NOMO-1 (cell line): Measurements from ENCODE around the gene TMEM158.

Experiments
- DNase-seq, 2 experiments: peaks; one replicate each; lab custom pipeline; 2025; ENCODE audit not compliant: unreplicated experiment in 2 of 2; lab: John Stamatoyannopoulos, UW

TMEM158 gene

DNA sequence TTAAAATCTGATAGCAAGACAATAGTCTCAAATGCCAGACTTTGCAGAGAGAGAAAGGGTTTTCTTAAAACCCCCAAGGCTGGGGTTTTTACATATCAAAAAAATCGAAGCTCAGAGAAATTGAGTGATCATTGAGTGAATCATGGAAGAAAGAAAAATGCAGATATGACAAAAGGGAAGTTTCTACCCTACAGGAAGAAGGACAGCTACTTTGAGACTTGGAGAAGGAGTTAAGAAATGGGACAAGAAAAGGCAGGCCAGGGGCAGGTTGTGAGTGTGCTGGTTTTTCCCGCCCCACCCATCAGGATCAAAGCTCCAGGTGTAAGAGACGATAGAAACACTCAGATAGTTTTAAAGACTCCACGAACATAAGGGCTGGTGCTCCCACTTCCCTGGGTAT is 18.6 kb downstream of the TMEM158 start:
- DNase-seq: no peak

DNA sequence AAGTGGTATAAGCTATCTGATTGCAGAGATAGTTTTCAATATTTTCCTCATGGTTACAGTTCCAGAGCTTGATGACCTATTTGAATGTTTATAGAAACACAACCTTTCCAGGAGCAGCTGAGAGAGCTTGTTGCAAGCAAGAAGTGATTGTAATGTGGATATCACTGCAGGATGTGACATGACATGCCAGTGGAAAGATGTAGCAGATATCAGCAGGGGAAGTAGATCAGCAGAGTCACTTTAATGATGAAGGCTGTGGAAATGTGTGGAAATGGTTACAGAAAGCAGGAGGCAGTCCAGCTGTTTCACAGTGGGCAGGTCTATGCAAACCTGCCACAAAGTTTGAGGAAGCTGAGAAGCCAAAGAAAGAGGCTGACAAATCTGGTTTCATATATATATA is 21.0 kb downstream of the TMEM158 start:
- peak; percentile 32 to 89 for DNase-seq

DNA sequence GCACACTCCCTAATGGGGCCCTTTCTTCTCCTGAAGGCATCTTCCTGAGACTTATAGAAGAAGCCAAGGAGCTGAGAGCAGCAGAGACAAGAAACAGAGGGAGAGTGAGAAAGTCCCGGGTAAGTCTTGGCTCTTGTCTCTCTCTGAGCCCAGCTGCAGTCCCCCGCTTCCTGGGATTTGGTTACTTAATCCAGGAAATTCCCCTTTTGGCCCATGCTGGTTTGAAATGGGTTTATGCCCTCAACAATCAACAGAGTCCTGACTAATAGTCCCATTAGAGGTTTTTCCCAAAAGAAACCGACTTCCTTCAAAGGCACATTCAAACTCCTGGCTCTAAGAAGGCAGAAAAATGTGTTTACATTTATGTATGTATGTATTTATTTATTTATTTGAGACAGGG is 22.0 kb downstream of the TMEM158 start:
- DNase-seq: no peak

DNA sequence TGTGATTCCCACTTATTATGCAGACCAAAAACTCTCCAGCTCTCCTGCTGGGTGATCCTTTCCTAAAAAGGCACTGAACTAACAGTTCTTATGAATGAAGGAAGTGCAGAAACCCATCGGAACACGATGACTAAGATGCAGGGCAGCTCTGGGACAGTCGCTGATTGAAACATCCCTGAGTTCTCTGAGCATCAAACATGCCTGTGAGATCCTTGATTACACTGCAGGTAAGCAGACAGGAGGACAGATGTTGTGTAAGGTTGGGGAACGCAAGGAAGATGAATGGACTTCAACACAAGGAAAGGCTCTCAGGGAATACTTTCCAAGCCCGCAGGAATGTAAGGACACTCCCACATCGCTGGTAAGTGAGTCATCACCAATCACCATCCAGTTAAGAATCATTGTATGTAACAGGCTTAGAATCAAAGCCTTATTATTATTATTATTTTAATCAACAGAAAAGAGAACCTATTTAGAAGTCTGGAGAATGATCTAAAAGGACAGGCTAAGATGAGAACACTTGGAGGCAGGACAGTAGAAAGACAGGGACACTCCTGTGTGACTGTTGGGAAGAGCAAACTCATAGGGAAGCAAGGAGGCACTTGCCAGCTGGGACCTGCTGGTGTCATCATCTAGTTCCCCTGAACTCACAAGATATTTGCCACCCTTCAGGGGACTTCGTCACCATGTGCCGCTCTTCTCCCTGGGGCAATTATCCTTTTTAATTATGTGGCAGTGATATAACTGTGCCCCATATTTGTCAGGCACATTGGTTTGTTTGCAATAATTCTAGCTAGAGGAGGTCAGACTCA is 26.0 kb downstream of the TMEM158 start:
- DNase-seq: no peak

DNA sequence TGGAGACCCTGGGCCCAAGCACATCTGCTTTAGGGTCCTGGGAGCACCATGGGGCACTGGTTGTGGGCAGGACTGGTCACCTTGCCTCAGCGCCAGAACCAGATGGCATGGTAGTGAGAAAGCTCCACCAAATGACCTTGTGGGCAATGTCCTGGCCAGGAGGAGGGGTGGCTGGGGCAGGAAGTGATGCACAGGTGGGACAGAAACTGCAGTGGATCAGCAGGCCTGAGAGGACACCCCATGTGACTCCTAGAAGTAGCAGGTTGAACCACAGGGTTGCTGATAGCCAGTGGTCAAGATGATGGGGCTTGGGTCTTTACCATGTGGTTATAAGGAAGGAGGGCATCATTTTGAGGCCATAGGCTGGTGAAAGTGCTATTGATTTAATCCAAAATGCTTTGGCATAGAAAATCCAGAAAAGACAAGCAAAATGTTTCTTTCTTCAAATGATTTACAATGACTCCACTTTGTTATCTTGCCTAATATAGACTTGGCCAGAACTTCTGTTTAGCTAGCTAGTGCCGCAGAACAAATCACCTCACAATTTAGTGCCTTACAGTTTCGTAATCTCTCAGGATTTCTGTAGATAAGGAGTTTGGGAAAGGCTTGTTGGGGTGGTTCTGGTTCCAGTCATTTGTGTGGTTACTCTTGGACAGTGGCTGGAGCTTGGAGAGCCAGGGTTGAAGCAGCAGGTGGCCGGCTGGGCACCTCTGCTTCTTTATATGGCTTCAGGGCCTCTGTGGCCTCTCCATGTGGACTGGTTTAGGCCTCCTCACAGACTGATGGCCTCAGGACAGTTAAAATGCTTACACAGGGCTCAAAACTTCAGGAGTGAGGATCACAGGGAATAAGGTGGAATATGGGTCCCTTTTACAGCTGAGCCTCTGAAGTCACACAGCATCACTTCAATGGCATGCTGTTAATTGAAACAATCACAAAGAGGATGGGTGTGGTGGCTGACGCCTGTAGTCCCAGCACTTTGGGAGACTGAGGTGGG is 27.5 kb downstream of the TMEM158 start:
- no peak for DNase-seq

DNA sequence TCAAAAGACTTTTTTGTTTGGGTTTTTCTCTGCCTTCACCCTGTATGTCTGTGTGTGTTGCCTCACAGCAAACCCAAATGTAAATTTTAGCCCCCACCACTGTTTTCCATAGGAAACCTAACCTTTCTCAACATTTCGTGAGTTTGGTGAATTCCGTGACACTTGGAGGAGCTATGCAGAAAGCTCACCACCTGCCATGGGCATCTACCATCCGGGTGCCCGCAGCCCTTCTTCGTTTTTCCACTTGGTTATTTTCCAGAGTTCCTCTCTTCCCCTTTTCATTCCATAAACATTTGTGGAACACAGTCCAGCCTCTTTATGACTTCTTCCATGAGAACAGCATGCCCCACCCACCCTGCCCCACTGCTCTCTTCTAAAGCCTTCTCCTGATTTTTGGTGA is 31.3 kb downstream of the TMEM158 start:
- no peak for DNase-seq

DNA sequence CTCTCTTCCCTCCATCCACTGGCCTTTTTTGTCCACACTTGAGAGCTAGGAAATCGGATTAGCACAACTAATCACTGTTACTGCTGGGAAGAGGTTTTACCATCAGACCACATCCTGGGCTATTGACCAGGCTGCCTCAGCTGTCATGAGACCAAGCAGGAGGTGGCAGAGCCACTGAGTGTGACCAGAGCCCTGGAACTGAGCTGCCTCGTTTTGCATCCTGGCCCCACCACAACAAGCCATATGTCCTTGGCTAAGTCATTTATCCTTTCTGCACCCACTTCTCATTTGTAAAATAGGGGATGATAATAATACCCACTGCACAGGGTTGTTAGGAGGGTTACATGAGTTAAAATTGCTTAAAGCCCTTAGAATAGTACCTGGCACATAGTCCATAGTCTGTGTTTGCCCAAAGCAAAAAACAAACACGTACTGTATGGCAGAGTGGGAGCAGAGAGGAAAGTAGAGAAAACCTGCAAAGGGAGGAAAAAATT is 34.1 kb downstream of the TMEM158 start:
- no peak for DNase-seq

DNA sequence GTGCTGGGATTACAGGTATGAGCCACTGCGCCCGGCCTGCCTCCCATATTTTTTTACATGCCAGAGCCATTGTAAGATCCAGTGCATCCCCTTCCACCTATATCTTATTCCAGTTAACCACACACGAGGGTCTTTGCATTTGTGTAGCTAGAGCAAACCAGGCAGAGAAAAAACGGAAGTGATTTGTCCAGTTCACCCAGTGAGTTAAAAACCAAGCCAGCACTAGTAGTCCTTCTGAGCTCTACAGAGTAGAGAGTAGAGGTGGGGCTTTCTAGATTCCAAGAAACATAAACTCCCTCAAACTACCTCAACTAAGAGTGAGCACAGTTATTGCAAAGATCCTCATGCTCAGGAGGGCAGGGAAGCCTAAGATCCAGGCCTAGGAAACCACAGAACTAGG is 34.7 kb downstream of the TMEM158 start:
- peak in 1 of 2 experiments; percentile 4 for DNase-seq

DNA sequence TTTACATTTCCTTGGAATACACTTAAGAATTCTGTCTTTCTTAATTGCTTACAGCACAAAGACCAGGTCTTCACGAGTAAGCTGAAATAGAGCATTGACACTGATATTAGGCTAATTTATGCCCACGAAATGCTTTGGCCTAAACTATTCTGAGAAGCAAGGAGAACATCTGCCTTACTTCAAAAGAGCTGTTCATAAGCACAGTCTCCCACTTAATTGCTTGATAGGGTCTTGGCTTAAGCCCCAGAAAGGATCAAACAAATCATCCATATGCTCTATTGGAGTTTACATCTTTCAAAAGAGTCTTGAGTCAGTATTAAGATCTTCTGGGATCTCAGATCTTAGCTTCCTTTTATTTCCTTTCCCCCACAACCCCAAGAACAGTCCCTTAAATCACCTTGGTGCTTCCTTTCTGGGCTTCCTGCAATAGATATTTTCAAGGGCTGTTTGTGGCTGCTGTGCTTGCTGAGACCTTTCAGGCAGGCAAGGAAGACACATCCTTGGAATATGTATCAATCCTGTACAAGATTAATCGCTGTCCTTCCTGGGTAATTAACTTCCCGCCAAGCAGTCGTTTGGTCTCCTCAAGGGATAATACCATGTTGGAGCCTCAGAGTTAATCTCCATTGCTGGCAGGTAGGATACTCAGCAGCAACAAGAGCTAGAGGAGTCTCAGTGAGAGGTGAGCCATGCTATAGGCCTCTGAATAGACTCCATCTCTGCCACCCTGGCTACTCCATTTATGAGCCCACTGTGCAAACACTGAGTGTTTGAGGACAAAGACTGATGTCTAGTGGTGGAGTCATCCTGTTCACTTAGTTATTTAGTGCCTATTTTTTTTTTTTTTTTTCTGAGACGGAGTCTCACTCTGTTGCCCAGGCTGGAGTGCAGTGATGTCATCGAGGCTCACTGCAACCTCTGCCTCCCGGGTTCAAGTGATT is 37.1 kb downstream of the TMEM158 start:
- no peak for DNase-seq

DNA sequence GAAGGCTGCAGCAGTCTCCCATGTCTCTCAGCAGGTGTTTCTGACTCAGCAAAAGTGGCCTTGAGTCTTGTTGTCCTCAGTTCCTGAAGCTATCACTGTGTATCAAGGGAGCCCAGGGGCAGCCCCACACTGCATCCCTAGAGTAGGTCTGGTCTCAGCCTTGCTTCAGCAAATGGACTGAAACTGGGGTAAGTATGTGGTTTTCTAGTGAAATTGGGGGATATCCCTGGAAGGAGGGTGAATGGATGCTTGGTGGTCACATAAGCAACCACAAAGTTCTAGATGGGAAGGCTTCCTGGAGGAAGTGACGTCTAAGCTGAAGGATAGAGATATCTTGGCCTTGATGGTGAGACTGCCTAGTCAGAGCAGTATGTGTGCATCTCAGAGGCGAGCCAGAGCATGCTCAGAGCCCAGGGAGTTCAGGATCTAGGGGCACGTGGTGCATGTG is 38.4 kb downstream of the TMEM158 start:
- DNase-seq: no peak

DNA sequence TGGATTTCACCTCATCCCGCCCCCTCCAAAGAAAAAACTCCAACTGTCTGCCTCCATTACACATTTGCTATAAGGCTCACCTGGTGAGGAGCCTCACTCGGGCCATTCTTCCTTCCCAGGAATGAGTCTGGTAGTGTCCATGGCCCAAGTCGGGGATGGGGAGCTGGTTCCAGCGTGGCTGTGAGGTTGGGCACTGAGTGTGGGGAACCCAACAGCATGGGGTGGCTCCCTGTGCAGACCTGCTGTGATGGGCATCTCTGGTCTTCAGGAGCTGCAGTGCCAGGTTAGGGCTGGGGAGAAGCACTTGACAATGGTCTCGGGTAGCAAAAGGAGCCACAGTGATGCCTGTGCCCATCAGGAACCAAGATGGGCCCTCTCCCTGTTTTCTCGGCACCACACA is 39.2 kb downstream of the TMEM158 start:
- DNase-seq: no peak

DNA sequence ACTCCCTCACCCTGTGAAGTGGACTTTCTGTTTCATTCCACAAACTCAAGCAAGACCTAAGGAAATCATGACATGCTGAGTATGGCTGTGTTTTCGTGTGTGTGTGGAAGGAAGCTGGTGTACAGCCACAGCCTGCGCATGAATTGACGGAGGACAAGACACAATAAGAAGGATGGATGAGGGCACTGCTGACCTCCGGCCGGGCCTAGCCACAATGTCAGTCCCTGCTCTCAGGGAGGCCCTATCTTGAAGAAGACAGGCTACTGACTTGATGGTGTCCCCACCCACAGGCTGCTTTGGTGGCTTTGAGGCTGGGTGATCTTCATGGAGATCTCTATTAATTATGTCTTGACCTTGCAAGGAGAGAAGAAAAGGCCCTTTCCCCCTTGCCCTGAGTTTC is 40.6 kb downstream of the TMEM158 start:
- no peak for DNase-seq

DNA sequence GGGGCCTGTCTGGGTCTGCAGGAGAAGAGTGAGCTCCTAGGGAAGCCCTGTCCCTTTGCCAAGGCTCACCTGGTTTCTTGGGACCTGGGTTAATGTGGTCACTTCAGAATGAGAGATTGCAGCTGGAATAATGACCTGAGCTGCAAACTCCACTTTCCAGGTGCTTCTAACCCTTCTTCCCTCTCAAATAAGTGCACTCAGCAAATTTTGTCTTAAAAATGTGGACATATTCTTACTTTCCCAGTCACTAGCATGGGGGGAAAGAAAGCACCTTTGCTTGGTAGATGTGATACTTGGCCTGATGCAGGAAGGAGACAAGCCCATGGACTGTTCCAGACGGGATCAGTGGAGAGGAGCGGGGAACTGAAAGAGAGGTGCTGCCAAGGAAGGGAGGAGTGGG is 41.0 kb downstream of the TMEM158 start:
- DNase-seq: no peak

DNA sequence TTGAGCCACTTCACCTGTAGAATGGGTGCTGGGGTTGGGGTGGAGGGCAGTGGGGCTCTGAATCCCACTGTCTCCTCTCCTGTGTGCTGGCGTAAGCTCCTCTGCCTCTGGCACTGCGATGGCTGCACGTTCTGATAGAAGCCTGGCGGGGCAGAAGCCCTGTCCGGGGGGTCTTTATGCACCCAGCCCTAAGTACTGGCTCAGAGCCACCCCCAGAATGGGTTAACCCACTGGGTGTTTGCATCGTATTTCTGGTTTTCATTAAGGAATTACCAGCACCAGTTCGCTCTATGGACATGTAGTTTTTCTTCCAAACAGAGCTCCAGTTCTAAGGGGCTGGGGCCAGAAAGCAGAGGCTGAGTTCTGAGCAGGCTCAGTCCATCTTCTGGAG is 42.2 kb downstream of the TMEM158 start:
- no peak for DNase-seq

DNA sequence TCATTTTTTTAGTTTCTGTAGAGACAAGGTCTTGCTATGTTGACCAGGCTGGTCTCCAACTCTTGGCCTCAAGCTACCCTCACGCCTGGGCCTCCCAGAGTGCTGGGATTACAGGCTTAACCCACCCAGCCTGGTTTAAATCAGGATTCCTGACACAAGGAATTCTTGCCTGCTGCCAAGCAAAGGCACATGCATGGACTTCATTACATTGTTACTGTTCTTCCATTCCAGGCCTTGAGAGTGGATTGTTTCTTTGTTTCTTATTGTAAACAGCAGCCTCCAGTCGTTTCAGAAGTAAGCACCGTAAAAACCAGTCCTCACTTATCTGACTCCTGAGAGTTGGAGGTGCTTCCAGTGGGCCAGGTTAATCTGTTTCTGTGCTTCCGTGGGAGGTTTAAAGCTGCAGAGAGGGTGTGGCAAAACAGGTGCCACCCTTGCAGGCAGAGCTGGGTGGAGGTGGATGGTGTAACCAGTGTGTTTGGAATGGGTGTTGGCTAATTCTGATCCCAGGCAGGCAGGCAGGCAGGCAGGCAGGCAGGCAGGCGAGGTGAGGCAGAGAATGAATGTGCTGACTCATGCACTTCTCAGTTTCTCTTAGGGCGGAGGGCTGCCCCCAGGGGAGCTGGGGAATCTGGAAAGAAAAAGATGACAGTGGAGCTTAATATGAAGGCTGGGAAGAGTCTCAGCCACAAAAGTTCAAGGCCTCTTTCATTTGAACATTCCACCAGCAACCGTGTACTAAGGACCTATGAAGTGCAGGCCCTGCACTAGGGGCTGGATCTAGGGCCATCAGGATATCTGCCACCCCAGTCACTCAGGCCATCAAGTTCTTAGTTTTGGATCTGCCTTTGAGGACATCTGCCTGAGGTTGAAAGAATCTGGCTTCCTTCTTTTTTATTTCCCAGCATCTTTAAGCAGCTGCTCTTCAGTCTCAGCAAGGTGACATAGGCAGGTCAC is 42.9 kb downstream of the TMEM158 start:
- peak in 1 of 2 experiments; percentile 21 for DNase-seq

DNA sequence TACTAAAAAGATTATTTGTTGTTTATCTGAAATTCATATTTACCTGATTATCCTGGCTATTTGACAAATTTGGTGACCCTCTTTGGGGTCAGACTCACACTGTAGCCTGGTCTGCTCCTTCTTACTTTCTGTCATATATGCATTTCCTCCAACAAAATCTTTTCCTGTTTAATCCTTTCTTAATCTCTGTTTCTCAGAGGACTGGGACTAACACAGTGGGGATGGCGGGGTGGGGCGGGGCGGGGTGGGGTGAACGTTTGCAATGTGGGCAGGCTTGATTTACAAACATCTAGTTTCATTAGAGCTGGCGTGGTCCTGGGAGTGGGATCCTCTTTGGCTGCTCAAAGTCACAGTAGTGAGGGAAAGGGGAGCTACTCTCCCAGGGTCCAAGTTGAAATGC is 44.6 kb downstream of the TMEM158 start:
- no peak for DNase-seq

DNA sequence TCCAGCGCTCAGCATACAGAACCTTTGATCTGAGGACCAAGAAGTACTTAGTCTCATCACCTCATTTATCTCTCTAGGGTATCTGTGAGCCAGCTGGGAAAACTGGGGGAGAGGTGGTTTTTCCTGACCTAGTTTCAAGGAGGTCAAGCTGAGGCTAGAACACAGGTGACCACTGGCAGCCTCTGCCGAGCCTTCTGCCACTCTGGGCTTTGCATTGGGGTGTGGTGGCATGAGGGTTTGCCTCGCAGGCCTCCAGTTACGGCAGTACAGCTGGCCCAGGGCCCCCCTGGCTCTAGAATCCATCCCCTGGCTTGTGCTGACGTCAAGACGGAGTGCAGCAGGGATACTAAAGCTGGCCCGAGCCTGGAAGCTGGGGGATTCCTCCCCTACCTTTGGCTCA is 45.2 kb downstream of the TMEM158 start:
- DNase-seq: no peak

DNA sequence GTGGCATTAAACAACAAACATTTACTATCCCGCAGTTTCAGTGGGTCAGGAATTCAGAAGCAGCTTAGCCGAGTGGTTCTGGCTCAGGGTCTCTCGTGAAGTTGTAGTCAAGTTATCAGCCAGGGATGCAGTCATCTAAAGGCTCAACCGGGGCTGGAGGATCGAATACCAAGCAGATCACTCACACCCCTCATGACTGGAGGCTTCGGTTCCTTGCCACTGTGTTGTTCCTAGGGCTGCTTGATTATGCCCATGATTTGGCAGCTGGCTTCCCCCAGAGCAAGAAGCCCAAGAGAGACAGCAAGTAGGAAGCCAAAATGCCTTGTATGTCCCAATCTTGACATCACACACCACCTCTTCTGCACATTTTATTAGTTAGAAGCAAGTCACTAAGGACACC is 46.0 kb downstream of the TMEM158 start:
- DNase-seq: no peak

DNA sequence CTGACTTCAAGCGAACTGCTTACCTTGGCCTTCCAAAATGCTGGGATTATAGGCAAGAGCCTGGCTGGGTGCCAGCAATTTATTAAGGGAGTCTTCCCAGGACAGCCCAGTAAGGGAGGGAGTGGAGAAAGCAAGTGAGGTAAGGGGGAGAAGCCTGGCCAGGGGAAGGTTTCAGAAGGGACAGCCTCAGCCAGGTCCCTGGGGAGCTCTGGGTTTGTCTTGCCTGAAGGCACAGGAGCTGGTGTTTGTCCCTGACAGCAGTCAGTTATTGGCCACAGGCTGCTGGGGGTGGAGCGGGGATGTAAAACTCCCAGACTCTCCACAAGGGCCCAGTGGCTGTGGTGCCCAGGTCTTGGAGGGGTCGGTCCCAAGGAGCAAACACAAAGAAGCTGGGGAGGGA is 46.9 kb downstream of the TMEM158 start:
- DNase-seq: no peak
